Activated CD4-positive, alpha-beta T cell treated with anti-CD3 and anti-CD28 coated beads for 48 hours (primary cell): ENCODE results near the gene MANSC1.
"Not testable (repeated sequence)": the region's sequence is repeated elsewhere in the genome, so short reads cannot be mapped to it uniquely, and the experiment has no call there.

Experiments
- DNase-seq: peaks from one replicate; pipeline ENCODE4 v3.0.0-alpha.2; 2020

MANSC1 gene

GRCh38 chr12:12323118-12323517, 26.9 kb downstream of the MANSC1 start:
- DNase-seq: no peak

- DNase-seq: no peak
Measured at GRCh38 chr12:12319451-12320183, 30.4 kb downstream of the MANSC1 start.

- DNase-seq: no peak
Measured at GRCh38 chr12:12315838-12316237, 34.2 kb downstream of the MANSC1 start.

GRCh38 chr12:12310695-12311094, 39.3 kb downstream of the MANSC1 start:
- DNase-seq: not testable (repeated sequence)

GRCh38 chr12:12305568-12306300, 44.3 kb downstream of the MANSC1 start:
- no peak for DNase-seq

GRCh38 chr12:12302976-12303375, 47.1 kb downstream of the MANSC1 start:
- no peak for DNase-seq

GRCh38 chr12:12301122-12301521, 48.9 kb downstream of the MANSC1 start:
- no peak for DNase-seq

DNA sequence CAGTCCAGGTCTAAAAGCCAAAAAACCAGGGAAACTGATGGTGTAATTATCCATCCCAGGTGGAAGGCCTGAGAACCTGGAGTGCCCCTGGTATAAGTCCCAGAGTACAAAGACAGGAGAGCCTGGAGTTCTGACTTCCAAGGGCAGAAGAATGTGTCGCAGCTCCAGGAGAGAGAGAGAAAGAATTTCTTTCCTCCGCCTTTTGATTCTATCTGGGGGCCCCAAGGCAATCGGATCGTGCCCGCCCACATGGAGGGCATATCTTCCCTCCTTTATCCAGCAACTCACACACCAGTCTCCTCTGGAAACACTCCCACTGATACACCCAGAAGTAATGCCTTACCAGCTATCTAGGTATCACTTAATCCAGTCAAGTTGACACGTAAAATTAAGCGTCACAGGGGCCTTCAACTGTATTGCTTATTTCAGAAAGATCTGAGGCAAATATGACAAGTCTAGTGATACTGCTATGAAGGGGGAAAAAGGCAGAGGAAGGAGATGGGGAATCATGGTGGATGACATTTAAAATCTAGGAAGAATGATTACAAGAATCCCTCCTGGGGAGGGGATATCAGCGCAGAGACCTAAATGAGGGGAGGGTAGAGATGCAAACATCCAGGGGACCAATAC, 52.7 kb downstream of the MANSC1 start:
- DNase-seq: no peak

- no peak for DNase-seq
Measured at GRCh38 chr12:12294215-12295005, 55.6 kb downstream of the MANSC1 start.

- no peak for DNase-seq
Measured at GRCh38 chr12:12290206-12290605, 59.8 kb downstream of the MANSC1 start.

DNA sequence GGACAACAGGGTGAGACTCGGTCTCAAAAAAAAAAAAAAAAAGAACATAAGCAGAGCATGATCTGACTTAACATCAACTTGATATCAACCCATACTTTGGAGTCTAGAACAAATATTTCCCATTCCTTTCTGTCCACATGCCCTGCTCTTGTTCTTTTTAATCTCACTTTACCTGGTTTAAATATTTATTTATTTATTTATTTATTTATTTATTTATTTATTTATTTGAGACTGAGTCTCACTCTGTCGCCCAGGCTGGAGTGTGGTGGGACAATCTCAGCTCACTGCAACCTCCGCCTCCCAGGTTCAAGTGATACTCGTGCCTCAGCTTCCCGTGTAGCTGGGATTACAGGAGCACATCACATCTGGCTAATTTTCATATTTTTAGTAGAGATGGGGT, 63.6 kb downstream of the MANSC1 start:
- no peak for DNase-seq

DNA sequence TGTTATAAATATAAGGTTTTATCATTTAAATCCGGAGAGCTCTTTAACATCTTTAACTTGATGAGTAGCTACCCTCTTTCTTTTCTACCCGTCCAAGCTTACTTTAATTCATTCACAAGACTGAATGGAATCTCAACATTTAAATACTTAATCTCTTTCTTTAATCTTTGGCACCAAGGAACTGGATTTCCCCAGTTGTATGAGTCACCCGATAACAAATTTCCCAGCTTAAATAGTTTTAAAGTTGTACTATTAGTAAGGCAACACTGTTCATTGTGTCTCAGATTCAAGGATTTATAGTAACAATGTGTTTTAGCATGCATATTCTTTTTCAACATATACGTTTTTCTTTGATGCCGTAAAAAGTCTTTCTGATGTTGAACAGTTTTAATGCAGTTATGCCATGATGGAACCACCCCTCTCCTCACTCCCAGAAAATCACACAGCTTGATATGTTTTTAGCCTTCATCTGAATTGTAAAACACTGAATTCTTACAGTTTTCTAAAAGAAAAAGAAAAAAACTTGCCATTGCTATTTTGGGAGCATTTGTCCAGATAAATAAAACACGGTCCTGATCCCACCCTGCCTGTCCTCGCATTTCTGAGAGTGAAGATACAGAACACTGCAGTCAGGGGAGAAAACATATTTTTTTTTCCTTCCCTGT, 67.1 kb downstream of the MANSC1 start:
- no peak for DNase-seq

- DNase-seq: no peak
Measured at GRCh38 chr12:12282202-12282601, 67.8 kb downstream of the MANSC1 start.

DNA sequence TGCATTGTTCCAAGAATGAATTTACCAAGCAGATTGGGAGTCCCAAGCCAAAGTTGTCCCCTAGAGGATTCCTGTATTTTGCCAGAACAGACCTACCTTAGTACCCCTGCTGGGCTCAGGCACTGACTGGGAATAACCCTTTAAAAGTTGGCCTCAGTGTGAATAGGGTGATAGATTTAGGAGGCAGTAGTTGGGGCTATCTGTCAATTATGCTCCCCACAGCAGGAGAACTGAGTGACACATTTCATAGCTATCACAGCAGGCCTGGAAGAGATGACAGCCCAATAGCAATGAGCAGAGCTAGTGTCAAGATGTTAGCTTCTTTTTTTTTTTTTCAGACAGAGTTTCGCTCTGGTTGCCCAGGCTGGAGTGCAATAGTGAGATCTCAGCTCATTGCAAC, 68.9 kb downstream of the MANSC1 start:
- no peak for DNase-seq

GRCh38 chr12:12278899-12279298, 71.1 kb downstream of the MANSC1 start:
- DNase-seq: no peak
